ENCODE measurements around the gene ROBO2.

- TF ChIP-seq, protein P1, sequence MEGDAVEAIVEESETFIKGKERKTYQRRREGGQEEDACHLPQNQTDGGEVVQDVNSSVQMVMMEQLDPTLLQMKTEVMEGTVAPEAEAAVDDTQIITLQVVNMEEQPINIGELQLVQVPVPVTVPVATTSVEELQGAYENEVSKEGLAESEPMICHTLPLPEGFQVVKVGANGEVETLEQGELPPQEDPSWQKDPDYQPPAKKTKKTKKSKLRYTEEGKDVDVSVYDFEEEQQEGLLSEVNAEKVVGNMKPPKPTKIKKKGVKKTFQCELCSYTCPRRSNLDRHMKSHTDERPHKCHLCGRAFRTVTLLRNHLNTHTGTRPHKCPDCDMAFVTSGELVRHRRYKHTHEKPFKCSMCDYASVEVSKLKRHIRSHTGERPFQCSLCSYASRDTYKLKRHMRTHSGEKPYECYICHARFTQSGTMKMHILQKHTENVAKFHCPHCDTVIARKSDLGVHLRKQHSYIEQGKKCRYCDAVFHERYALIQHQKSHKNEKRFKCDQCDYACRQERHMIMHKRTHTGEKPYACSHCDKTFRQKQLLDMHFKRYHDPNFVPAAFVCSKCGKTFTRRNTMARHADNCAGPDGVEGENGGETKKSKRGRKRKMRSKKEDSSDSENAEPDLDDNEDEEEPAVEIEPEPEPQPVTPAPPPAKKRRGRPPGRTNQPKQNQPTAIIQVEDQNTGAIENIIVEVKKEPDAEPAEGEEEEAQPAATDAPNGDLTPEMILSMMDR (IDR thresholded peaks at IDR 0.05) = no peak
- TF ChIP-seq ZFX (IDR thresholded peaks at IDR 0.05; ENCODE audit: borderline replicate concordance) = no peak
Observed at GRCh38 chr3:77460326-77460725, 420.4 kb downstream of the ROBO2 start.

All from 22Rv1 (cell line).